Endothelial cell of umbilical vein (primary cell): Measurements from ENCODE around the gene LRRC30. TPM values are rescaled to one million over a fixed set of nuclear protein-coding genes. Genes with fewer than 3 reads are reported as not detected.

Source experiments
- BruUV-seq: library from RNA; stranded (reverse); fragments of 400-500 nt; replicated peaks from 2 replicates; lab custom pipeline; 2021; lab: Mats Ljungman, UMichigan
- CTCF ChIA-PET: fragments of 300-600, 350-600 bp; sonication (Branson Sonifier 250); formaldehyde crosslinking; loops from one replicate; lab custom pipeline; 2021; ENCODE audit warnings: antibody characterized with exemption, inconsistent platforms; lab: Charles Lee
- POLR2A ChIA-PET: fragments of 300-600, 350-600 bp; sonication (Branson Sonifier 250); formaldehyde crosslinking; loops from one replicate; lab custom pipeline; 2021; ENCODE audit warnings: antibody characterized with exemption, inconsistent platforms; lab: Charles Lee
- DNase-seq: peaks from one replicate; pipeline ENCODE4 v3.0.0-alpha.2; 2011; ENCODE audit warnings: low read depth, low spot score
- FAIRE-seq: peaks from 2 replicates; lab custom pipeline; 2011; peaks lifted over from hg19 to GRCh38; lab: Jason Lieb, UNC
- H2AFZ ChIP-seq: 2 replicates; pipeline ENCODE4 v1.6.0; 2012; ENCODE audit warnings: low read depth, low read length, control low read depth, inconsistent platforms
- H3K27ac ChIP-seq: 2 replicates; pipeline ENCODE4 v1.5.1; 2011; ENCODE audit warnings: low read depth, mild to moderate bottlenecking, control low read depth, low read length, moderate library complexity; ENCODE audit not compliant: insufficient read depth
- H3K27me3 ChIP-seq, 2 experiments: 2 replicates each; pipeline versions ENCODE4 v1.6.0 to v1.6.1; 2011; ENCODE audit warnings: low read length in 2 of 2, mixed read lengths in 1 of 2; ENCODE audit not compliant: control insufficient read depth in 2 of 2, insufficient read depth in 2 of 2
- H3K36me3 ChIP-seq, 2 experiments: 2 replicates in 1 of 2; 3 replicates in 1 of 2; pipeline ENCODE4 v1.5.1; 2011; ENCODE audit warnings: low read length in 2 of 2, mild to moderate bottlenecking in 1 of 2, moderate library complexity in 1 of 2; ENCODE audit not compliant: control insufficient read depth in 2 of 2, insufficient read depth in 2 of 2; ENCODE audit errors: extremely low read depth in 1 of 2
- H3K4me1 ChIP-seq: 3 replicates; pipeline ENCODE4 v1.5.1; 2011; ENCODE audit warnings: mild to moderate bottlenecking, low read length; ENCODE audit not compliant: control insufficient read depth, insufficient read depth; ENCODE audit errors: extremely low read depth
- H3K4me2 ChIP-seq: 2 replicates; pipeline ENCODE4 v1.6.1; 2011; ENCODE audit warnings: low read length, control low read depth, mixed read lengths; ENCODE audit not compliant: insufficient read depth
- H3K4me3 ChIP-seq, 3 experiments: fragments of 200-600 bp in 1 of 3; sonication (generic), shearing (Covaris generic) in 1 of 3; replicated peaks in 1 of 3; 2 replicates each; pipeline ENCODE4 v1.5.1; 2011 to 2016; ENCODE audit warnings: control low read depth in 3 of 3, low read length in 3 of 3, mild to moderate bottlenecking in 2 of 3, inconsistent platforms in 1 of 3, low read depth in 1 of 3, moderate library complexity in 1 of 3; ENCODE audit not compliant: insufficient read depth in 1 of 3
- H3K79me2 ChIP-seq: 2 replicates; pipeline ENCODE4 v1.6.0; 2012; ENCODE audit warnings: low read length, inconsistent platforms; ENCODE audit not compliant: control insufficient read depth, insufficient read depth
- H3K9ac ChIP-seq: replicated peaks from 2 replicates; pipeline ENCODE3; 2011; ENCODE audit warnings: low read length, control low read depth; ENCODE audit not compliant: insufficient read depth; ENCODE audit errors: extremely low read depth
- H3K9me1 ChIP-seq: replicated peaks from 3 replicates; pipeline ENCODE4 v1.6.0; 2011; ENCODE audit warnings: mild to moderate bottlenecking, low read length; ENCODE audit not compliant: control insufficient read depth, insufficient read depth; ENCODE audit errors: extremely low read depth
- H3K9me3 ChIP-seq: replicated peaks from 2 replicates; pipeline ENCODE4 v1.5.1; 2012; ENCODE audit warnings: low read length, inconsistent platforms; ENCODE audit not compliant: control insufficient read depth, insufficient read depth
- H4K20me1 ChIP-seq: replicated peaks from 2 replicates; pipeline ENCODE3; 2011; ENCODE audit warnings: mild to moderate bottlenecking, low read length; ENCODE audit not compliant: control insufficient read depth, insufficient read depth; ENCODE audit errors: extremely low read depth
- CTCF ChIP-seq, 2 donors: IDR thresholded peaks; 1 replicate in 1 of 2; 2 replicates in 1 of 2; pipeline ENCODE4 v1.5.1; 2011; ENCODE audit warnings: low read length in 2 of 2, mild to moderate bottlenecking in 2 of 2, moderate library complexity in 2 of 2, control low read depth in 1 of 2, inconsistent platforms in 1 of 2, low read depth in 1 of 2; ENCODE audit not compliant: insufficient read depth in 1 of 2; ENCODE audit errors: extremely low read depth in 1 of 2
- EZH2 ChIP-seq: IDR thresholded peaks from 2 replicates; pipeline ENCODE4 v1.6.1; 2012; ENCODE audit warnings: borderline replicate concordance, low read depth, mild to moderate bottlenecking, moderate library complexity, low read length, inconsistent platforms; ENCODE audit not compliant: severe bottlenecking
- FOS ChIP-seq: IDR thresholded peaks from 2 replicates; pipeline ENCODE4 v1.6.1; 2011; ENCODE audit warnings: mild to moderate bottlenecking, low read length, moderate library complexity, borderline replicate concordance; ENCODE audit not compliant: insufficient read depth
- GATA2 ChIP-seq: IDR thresholded peaks from 2 replicates; pipeline ENCODE4 v1.7.0; 2011; ENCODE audit warnings: low read depth, mild to moderate bottlenecking, moderate library complexity, mixed read lengths, low read length; ENCODE audit not compliant: insufficient read length, insufficient read depth
- JUN ChIP-seq: IDR thresholded peaks from 2 replicates; pipeline ENCODE4 v1.6.1; 2011; ENCODE audit warnings: borderline replicate concordance, low read depth; ENCODE audit not compliant: insufficient read length, insufficient read depth
- MAX ChIP-seq: IDR thresholded peaks from 2 replicates; pipeline ENCODE4 v1.6.1; 2011; ENCODE audit not compliant: insufficient read depth, insufficient read length
- MYC ChIP-seq: IDR thresholded peaks from one replicate; pipeline ENCODE4 v1.6.1; 2011; ENCODE audit warnings: mild to moderate bottlenecking, low read depth, low read length
- POLR2A ChIP-seq: IDR thresholded peaks from 2 replicates; pipeline ENCODE4 v1.6.1; 2012; ENCODE audit warnings: low read depth, mild to moderate bottlenecking, control low read depth, low read length
- POLR2AphosphoS5 ChIP-seq: IDR thresholded peaks from 2 replicates; pipeline ENCODE4 v1.6.1; 2012; ENCODE audit warnings: low read depth, mild to moderate bottlenecking, control low read depth, low read length, moderate library complexity; ENCODE audit not compliant: insufficient read depth
- dilution Hi-C: fragments of 300-500 bp; cut with MboI; formaldehyde crosslinking; loops from one replicate; pipeline ENCODE4 v1.15.0; 2019; ENCODE audit warnings: low sequenced_read_pairs; ENCODE audit not compliant: extremely low pct_ligation_motif_present
- intact Hi-C: fragments of 100-400 bp; cut with micrococcal nuclease; formaldehyde crosslinking; loops from one replicate; pipeline ENCODE4 v1.10.0; 2022
- polyA plus RNA-seq, 4 experiments: library from polyadenylated mRNA; depleted of rRNA in 3 of 4; stranded (reverse) in 3 of 4; unstranded in 1 of 4; fragments of >200 nt; gene quantifications; 2 replicates each; pipeline versions ENCODE4 v1.2.1 to v1.2.3, GENCODE V29; 2011 to 2012; ENCODE audit warnings: missing spikeins in 1 of 4
- total RNA-seq: library from RNA; stranded (reverse); gene quantifications from 2 replicates; pipeline ENCODE4 v1.2.3, GENCODE V29; 2021

Gene LRRC30
- total and polyA plus RNA-seq, 2 donors (not counting 3 experiments of a cell fraction or from before 2014, with no cell fraction given) = not detected

DNA sequence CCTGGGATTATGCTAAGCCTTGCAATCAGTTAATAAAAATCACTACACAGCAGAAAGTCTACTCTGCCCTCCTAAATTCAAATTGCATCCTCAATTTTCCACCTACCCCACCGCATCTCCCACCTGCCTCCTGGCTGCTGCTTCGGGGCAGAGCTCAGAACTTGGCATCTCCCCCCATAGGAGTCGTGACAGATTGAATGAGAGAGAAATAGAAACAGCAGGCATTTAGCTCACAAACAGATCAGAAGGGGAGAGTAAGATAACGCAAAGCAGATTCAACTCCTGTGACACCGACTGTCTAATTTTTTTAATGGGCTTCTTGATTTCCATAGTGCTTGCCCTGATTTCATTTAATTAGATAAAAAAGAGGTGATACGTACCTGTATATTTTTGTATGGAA is 24.7 kb upstream of the LRRC30 start:
- dilution Hi-C loops = no loop called here
- no peak for TF ChIP-seq MAX
- TF ChIP-seq GATA2 = no peak
- TF ChIP-seq CTCF (IDR thresholded peaks at IDR 0.05; ENCODE audit: extremely low read depth in 1 of 2, insufficient read depth in 1 of 2, low read depth in 1 of 2, low read length in 2 of 2) = no peak
- no peak for TF ChIP-seq MYC
- TF ChIP-seq POLR2AphosphoS5 = no peak
- no peak for TF ChIP-seq FOS
- no peak for TF ChIP-seq EZH2
- no peak for TF ChIP-seq POLR2A
- TF ChIP-seq JUN = no peak
- BruUV-seq = no TSS peak

More for the DNA sequence above, 24.7 kb upstream of the LRRC30 start:
- Histone ChIP-seq H3K36me3 (no peaks in the 10 kb centered on the region), H3K9me1 (no peaks in the 10 kb centered on the region), H3K9ac (no peak overlapping the region), H3K9me3 (no peaks in the 10 kb centered on the region), H2AFZ (no peak overlapping the region), H3K4me2 (no peak overlapping the region), H3K27ac (no peak overlapping the region), H4K20me1 (no peaks in the 10 kb centered on the region), H3K27me3 (no peaks in the 10 kb centered on the region), H3K79me2 (no peaks in the 10 kb centered on the region), H3K4me3 (no peak overlapping the region), H3K4me1 (no peaks in the 10 kb centered on the region)
- CTCF ChIA-PET = no interaction called here
- no peak for FAIRE-seq
- POLR2A ChIA-PET = no interaction called here
- intact Hi-C loops = no loop called here
- DNase-seq = no peak
